Transverse colon (tissue), 4 donors: ENCODE data around the gene TGFBR2.

Source experiments
- CTCF ChIP-seq, 5 experiments: fragments of 200-600 bp in 3 of 5; fragments of 450-650 bp in 2 of 5; sonication (generic) in 3 of 5; IDR thresholded peaks; 1 replicate in 2 of 5; 2 replicates in 3 of 5; pipeline ENCODE4 v1.5.1; 2016 to 2017; ENCODE audit warnings: antibody characterized with exemption in 5 of 5, inconsistent platforms in 3 of 5, mild to moderate bottlenecking in 2 of 5, moderate library complexity in 1 of 5
- EP300 ChIP-seq: sonication (generic); formaldehyde crosslinking; IDR thresholded peaks from one replicate; pipeline ENCODE4 v1.6.1; 2017; ENCODE audit warnings: antibody characterized with exemption, low read depth
- POLR2A ChIP-seq: fragments of 450-650 bp; IDR thresholded peaks from one replicate; pipeline ENCODE4 v1.6.1; 2016; ENCODE audit warnings: antibody characterized with exemption, mild to moderate bottlenecking, moderate library complexity
- POLR2AphosphoS5 ChIP-seq, 3 donors: sonication (generic); formaldehyde crosslinking; IDR thresholded peaks; one replicate each; pipeline ENCODE4 v1.6.1; 2016; ENCODE audit warnings: antibody characterized with exemption in 3 of 3

GRCh38 chr3:30737743-30738499 lies 131.5 kb downstream of the TGFBR2 start:
- TF ChIP-seq POLR2AphosphoS5 (IDR thresholded peaks at IDR 0.05): no peak
- TF ChIP-seq POLR2A: no peak
- TF ChIP-seq EP300: no peak
- TF ChIP-seq CTCF (IDR thresholded peaks at IDR 0.05): no peak
